CD4-positive, CD25-positive, alpha-beta regulatory T cell (primary cell): ENCODE data around the gene SLC15A1. TPM values are rescaled to one million over a fixed set of nuclear protein-coding genes. Genes with fewer than 3 reads are reported as not detected.

Source experiments
- ATAC-seq, 2 donors: fragments of 150-1000 bp; cut with Tn5 transposase; one replicate each; pipeline ENCODE4 v1.10.0; 2021; ENCODE audit warnings: low read depth in 2 of 2, moderate number of reproducible peaks in 2 of 2, moderate library complexity in 1 of 2
- DNase-seq, 3 donors: peaks; one replicate each; pipeline versions ENCODE4 v3.0.0 to v3.0.0-alpha.2; 2012 to 2022; ENCODE audit warnings: mixed read lengths in 1 of 3
- H3K27ac ChIP-seq: one replicate; pipeline ENCODE4 v1.7.0; 2013; ENCODE audit warnings: mild to moderate bottlenecking, low read length; ENCODE audit not compliant: insufficient read depth, poor library complexity, severe bottlenecking
- H3K27me3 ChIP-seq: one replicate; pipeline ENCODE4 v1.7.0; 2013; ENCODE audit warnings: low read length; ENCODE audit not compliant: control insufficient read depth, insufficient read depth
- H3K36me3 ChIP-seq: one replicate; pipeline ENCODE4 v1.7.0; 2013; ENCODE audit warnings: mild to moderate bottlenecking, low read length, moderate library complexity; ENCODE audit not compliant: control insufficient read depth, insufficient read depth
- H3K4me1 ChIP-seq: 2 replicates; pipeline ENCODE4 v1.7.0; 2013; ENCODE audit warnings: mild to moderate bottlenecking, low read length; ENCODE audit not compliant: insufficient read depth, control insufficient read depth, poor library complexity, severe bottlenecking
- H3K4me3 ChIP-seq: one replicate; pipeline ENCODE4 v1.7.0; 2013; ENCODE audit warnings: low read depth, mild to moderate bottlenecking, low read length, moderate library complexity
- H3K9me3 ChIP-seq, 2 experiments: 1 replicate in 1 of 2; 2 replicates in 1 of 2; pipeline ENCODE4 v1.7.0; 2013; ENCODE audit warnings: low read length in 2 of 2, mild to moderate bottlenecking in 1 of 2, moderate library complexity in 1 of 2; ENCODE audit not compliant: control insufficient read depth in 2 of 2
- H3K27ac Mint-ChIP-seq, 3 donors: one replicate each; pipeline ENCODE4 v1.8.0; 2020 to 2022; ENCODE audit warnings: mild to moderate bottlenecking in 3 of 3, mixed read lengths in 3 of 3, moderate library complexity in 2 of 3
- H3K27me3 Mint-ChIP-seq: one replicate; pipeline ENCODE4 v1.8.0; 2022; ENCODE audit warnings: mild to moderate bottlenecking, mixed read lengths
- H3K36me3 Mint-ChIP-seq: one replicate; pipeline ENCODE4 v1.8.0; 2020; ENCODE audit warnings: mixed read lengths
- H3K4me1 Mint-ChIP-seq, 4 donors: one replicate each; pipeline ENCODE4 v1.8.0; 2020 to 2022; ENCODE audit warnings: mixed read lengths in 4 of 4, mild to moderate bottlenecking in 1 of 4
- H3K4me3 Mint-ChIP-seq, 4 donors: one replicate each; pipeline ENCODE4 v1.8.0; 2020 to 2022; ENCODE audit warnings: mild to moderate bottlenecking in 4 of 4, mixed read lengths in 4 of 4, moderate library complexity in 3 of 4
- H3K9me3 Mint-ChIP-seq, 7 donors: one replicate each; pipeline ENCODE4 v1.8.0; 2020 to 2022; ENCODE audit warnings: mixed read lengths in 7 of 7, mild to moderate bottlenecking in 3 of 7, moderate library complexity in 2 of 7
- polyA plus RNA-seq, 4 donors: library from polyadenylated mRNA; unstranded; fragments of 300-500 nt; fragmentation: Illumina TruSeq; gene quantifications; one replicate each; pipeline ENCODE4 v1.2.3, GENCODE V29; 2021
- total RNA-seq: library from RNA; stranded (reverse); gene quantifications from one replicate; pipeline ENCODE4 v1.2.3, GENCODE V29; 2022

Gene SLC15A1
- total and polyA plus RNA-seq, 5 donors from 2014 or later, result not detected

- H3K9me3 ChIP-seq, result no peaks in the 10 kb centered on the region
- no peaks in the 10 kb centered on the region for H3K4me1 ChIP-seq
- no peaks in the 10 kb centered on the region for H3K27me3 ChIP-seq
- H3K27ac Mint-ChIP-seq, result no peak overlapping the region
- no peaks in the 10 kb centered on the region for H3K36me3 ChIP-seq
- no peaks in the 10 kb centered on the region for H3K4me1 Mint-ChIP-seq
- no peak overlapping the region for H3K4me3 ChIP-seq
- no peak for ATAC-seq
- H3K36me3 Mint-ChIP-seq, result no peaks in the 10 kb centered on the region
- no peak overlapping the region for H3K27ac ChIP-seq
- H3K4me3 Mint-ChIP-seq, result no peak overlapping the region
- DNase-seq, result no peak
- peaks cover 23% of the 10 kb centered on the region for H3K27me3 Mint-ChIP-seq
- peaks cover 0 to 4% (median 0%) of the 10 kb centered on the region in 7 donors for H3K9me3 Mint-ChIP-seq
Measured at GRCh38 chr13:98772794-98773452, 20.5 kb upstream of the SLC15A1 start.

GRCh38 chr13:98771838-98772611 is 19.6 kb upstream of the SLC15A1 start:
- no peaks in the 10 kb centered on the region for H3K36me3 Mint-ChIP-seq
- H3K4me1 Mint-ChIP-seq, result no peaks in the 10 kb centered on the region
- ATAC-seq, result no peak
- no peaks in the 10 kb centered on the region for H3K36me3 ChIP-seq
- peaks cover 22% of the 10 kb centered on the region for H3K27me3 Mint-ChIP-seq
- H3K4me3 Mint-ChIP-seq, result no peak overlapping the region
- H3K9me3 ChIP-seq, result no peaks in the 10 kb centered on the region
- no peak for DNase-seq
- peaks cover 0 to 4% (median 0%) of the 10 kb centered on the region in 7 donors for H3K9me3 Mint-ChIP-seq
- no peaks in the 10 kb centered on the region for H3K27me3 ChIP-seq
- H3K27ac ChIP-seq, result no peak overlapping the region
- H3K4me3 ChIP-seq, result no peak overlapping the region
- H3K4me1 ChIP-seq, result no peaks in the 10 kb centered on the region
- no peak overlapping the region for H3K27ac Mint-ChIP-seq

GRCh38 chr13:98769736-98770135 is 17.3 kb upstream of the SLC15A1 start:
- Mint-ChIP-seq H3K27ac (no peak overlapping the region), H3K4me3 (no peak overlapping the region), H3K27me3 (peaks cover 7% of the 10 kb centered on the region), H3K4me1 (no peaks in the 10 kb centered on the region), H3K36me3 (no peaks in the 10 kb centered on the region), H3K9me3 (peaks cover 0 to 4% (median 0%) of the 10 kb centered on the region in 7 donors)
- Histone ChIP-seq H3K27me3 (no peaks in the 10 kb centered on the region), H3K27ac (no peak overlapping the region), H3K9me3 (no peaks in the 10 kb centered on the region), H3K36me3 (no peaks in the 10 kb centered on the region), H3K4me1 (no peaks in the 10 kb centered on the region), H3K4me3 (no peak overlapping the region)
- DNase-seq, result no peak
- ATAC-seq, result no peak

- H3K9me3 Mint-ChIP-seq, result peaks cover 0 to 4% (median 0%) of the 10 kb centered on the region in 7 donors
- H3K27me3 Mint-ChIP-seq, result peaks cover 7% of the 10 kb centered on the region
- DNase-seq (no peak), ATAC-seq (no peak)
- Histone ChIP-seq H3K27me3 (no peaks in the 10 kb centered on the region), H3K36me3 (no peaks in the 10 kb centered on the region), H3K9me3 (no peaks in the 10 kb centered on the region), H3K27ac (no peak overlapping the region), H3K4me3 (no peak overlapping the region), H3K4me1 (no peaks in the 10 kb centered on the region)
- H3K4me1 Mint-ChIP-seq, result no peaks in the 10 kb centered on the region
- H3K4me3 Mint-ChIP-seq, result no peak overlapping the region
- no peaks in the 10 kb centered on the region for H3K36me3 Mint-ChIP-seq
- no peak overlapping the region for H3K27ac Mint-ChIP-seq
Measured at GRCh38 chr13:98768522-98768921, 16.1 kb upstream of the SLC15A1 start.

GRCh38 chr13:98766697-98767096 is 14.2 kb upstream of the SLC15A1 start:
- no peaks in the 10 kb centered on the region for H3K9me3 ChIP-seq
- no peak overlapping the region for H3K27ac ChIP-seq
- no peaks in the 10 kb centered on the region for H3K27me3 ChIP-seq
- no peaks in the 10 kb centered on the region for H3K36me3 Mint-ChIP-seq
- no peaks in the 10 kb centered on the region for H3K36me3 ChIP-seq
- peaks cover 0 to 4% (median 0%) of the 10 kb centered on the region in 7 donors for H3K9me3 Mint-ChIP-seq
- H3K27me3 Mint-ChIP-seq, result peaks cover 13% of the 10 kb centered on the region
- no peak overlapping the region for H3K4me3 ChIP-seq
- no peak overlapping the region for H3K4me3 Mint-ChIP-seq
- H3K27ac Mint-ChIP-seq, result no peak overlapping the region
- no peak for ATAC-seq
- DNase-seq, result no peak
- H3K4me1 Mint-ChIP-seq, result no peaks in the 10 kb centered on the region
- H3K4me1 ChIP-seq, result no peaks in the 10 kb centered on the region

GRCh38 chr13:98765996-98766519 is 13.6 kb upstream of the SLC15A1 start:
- no peak overlapping the region for H3K4me3 Mint-ChIP-seq
- H3K27ac Mint-ChIP-seq, result no peak overlapping the region
- peaks cover 13% of the 10 kb centered on the region for H3K27me3 Mint-ChIP-seq
- no peaks in the 10 kb centered on the region for H3K27me3 ChIP-seq
- DNase-seq, result no peak
- no peaks in the 10 kb centered on the region for H3K9me3 ChIP-seq
- no peaks in the 10 kb centered on the region for H3K4me1 Mint-ChIP-seq
- H3K27ac ChIP-seq, result no peak overlapping the region
- no peaks in the 10 kb centered on the region for H3K36me3 Mint-ChIP-seq
- H3K4me1 ChIP-seq, result no peaks in the 10 kb centered on the region
- H3K4me3 ChIP-seq, result no peak overlapping the region
- H3K36me3 ChIP-seq, result no peaks in the 10 kb centered on the region
- H3K9me3 Mint-ChIP-seq, result peaks cover 0 to 4% (median 0%) of the 10 kb centered on the region in 7 donors
- ATAC-seq, result no peak

GRCh38 chr13:98761986-98762616 is 9.6 kb upstream of the SLC15A1 start:
- Histone ChIP-seq H3K9me3 (no peaks in the 10 kb centered on the region), H3K36me3 (no peaks in the 10 kb centered on the region), H3K4me1 (no peaks in the 10 kb centered on the region), H3K27ac (no peak overlapping the region), H3K4me3 (peak overlapping the region; percentile 13), H3K27me3 (no peaks in the 10 kb centered on the region)
- H3K36me3 Mint-ChIP-seq, result peaks cover 2% of the 10 kb centered on the region
- H3K27ac Mint-ChIP-seq, result peak overlapping the region in 1 of 3 donors; percentile 57
- H3K9me3 Mint-ChIP-seq, result peaks cover 0 to 8% (median 2%) of the 10 kb centered on the region in 7 donors
- no peaks in the 10 kb centered on the region for H3K4me1 Mint-ChIP-seq
- peak overlapping the region in 1 of 4 donors; percentile 65 for H3K4me3 Mint-ChIP-seq
- H3K27me3 Mint-ChIP-seq, result peaks cover 11% of the 10 kb centered on the region
- ATAC-seq, result no peak
- no peak for DNase-seq
